Muscle of back (tissue), 11 donors: ENCODE results near the gene TFB2M. TPM values are rescaled to one million over a fixed set of nuclear protein-coding genes. Genes with fewer than 3 reads are reported as not detected.
A peak's percentile ranks its signal among the peaks of the same experiment; 100 is the strongest.
"Not testable (repeated sequence)": the region's sequence is repeated elsewhere in the genome, so short reads cannot be mapped to it uniquely, and the experiment has no call there.

Experiments used
- DNase-seq, 3 donors: peaks; one replicate each; pipeline versions ENCODE4 v3.0.0 to v3.0.0-alpha.2; 2013
- polyA plus RNA-seq, 10 donors: library from polyadenylated mRNA; unstranded; fragments of 120-200 nt; gene quantifications; one replicate each; pipeline ENCODE4 v1.2.1, GENCODE V29; 2013; ENCODE audit not compliant: insufficient read length in 10 of 10

Gene TFB2M
- polyA plus RNA-seq, 10 donors = 11.5 to 14.1 (median 12.4) TPM

- no peak for DNase-seq
Observed at GRCh38 chr1:246583448-246584185, 17.6 kb upstream of the TFB2M start.

DNA sequence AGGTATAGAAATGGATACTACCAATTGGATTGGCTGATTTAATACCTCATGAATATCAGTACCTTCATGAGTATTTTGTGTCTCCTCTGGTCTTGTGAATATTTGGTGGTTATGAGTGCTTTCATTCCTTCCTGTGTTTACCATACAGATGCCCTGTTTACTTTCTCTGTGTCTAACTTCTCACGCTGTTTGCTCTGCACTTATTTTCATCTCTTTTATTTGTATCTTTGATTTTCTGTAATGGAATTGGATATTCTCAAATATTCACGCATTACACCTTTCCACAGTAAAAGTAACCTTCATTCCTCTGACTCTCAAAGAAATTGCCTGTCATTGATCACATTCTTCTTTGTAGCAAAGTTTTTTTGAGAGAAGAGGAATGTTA lies 17.0 kb upstream of the TFB2M start:
- no peak for DNase-seq

DNA sequence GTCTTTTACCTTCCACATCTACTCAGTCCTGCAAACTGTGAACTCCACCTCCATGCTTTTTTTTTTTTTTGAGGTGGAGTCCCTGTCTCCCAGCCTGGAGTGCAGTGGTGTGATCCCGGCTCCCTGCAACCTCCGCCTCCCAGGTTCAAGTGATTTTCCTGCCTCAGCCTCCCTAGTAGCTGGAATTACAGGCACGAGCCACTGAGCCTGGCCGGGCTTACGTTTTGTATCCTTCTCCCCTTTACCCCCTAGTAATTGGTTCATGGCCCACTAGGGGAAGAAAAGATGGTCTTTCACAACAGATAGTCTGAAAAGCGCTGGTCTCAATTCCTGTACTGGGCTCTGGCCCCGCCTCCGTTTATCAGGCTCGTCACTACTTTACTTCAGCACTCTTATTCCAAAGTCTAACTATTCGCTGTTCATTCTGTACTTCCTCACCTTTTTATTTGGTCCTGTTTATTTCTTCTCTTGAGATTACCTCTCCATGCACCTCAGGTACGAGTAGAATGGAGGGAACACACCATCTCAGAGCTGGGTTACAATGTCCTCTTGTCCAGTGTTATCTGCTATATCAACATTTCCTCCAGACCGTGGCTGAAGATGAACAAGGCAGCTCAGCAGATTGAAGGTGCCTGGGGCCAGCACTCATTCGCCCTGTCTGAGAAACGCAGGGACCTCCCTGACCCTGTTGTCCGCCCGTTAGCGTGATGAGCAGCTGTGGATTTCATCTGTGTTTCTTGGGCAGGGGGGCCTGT lies 16.4 kb upstream of the TFB2M start:
- DNase-seq = no peak

GRCh38 chr1:246580497-246581370 lies 14.7 kb upstream of the TFB2M start:
- no peak for DNase-seq

GRCh38 chr1:246579818-246580217 lies 13.8 kb upstream of the TFB2M start:
- DNase-seq = no peak

DNA sequence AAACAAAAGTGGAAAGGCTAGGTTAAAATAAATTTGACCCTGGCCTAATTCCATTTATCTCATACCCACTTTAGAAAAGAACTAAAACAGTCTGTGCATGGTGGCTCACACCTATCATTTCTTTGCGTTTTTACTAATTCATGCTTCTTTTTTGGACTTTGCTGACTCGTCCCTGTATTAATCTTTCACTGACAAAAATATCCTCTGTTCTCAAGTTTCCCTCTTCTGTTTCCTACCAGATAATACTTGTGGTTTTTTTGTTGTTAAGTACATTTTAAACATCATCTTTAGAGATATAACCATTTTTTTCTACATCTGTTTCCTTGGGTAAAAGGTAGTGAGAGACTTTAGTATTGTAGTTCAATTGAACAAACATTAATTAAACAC lies 11.7 kb upstream of the TFB2M start:
- no peak for DNase-seq

DNA sequence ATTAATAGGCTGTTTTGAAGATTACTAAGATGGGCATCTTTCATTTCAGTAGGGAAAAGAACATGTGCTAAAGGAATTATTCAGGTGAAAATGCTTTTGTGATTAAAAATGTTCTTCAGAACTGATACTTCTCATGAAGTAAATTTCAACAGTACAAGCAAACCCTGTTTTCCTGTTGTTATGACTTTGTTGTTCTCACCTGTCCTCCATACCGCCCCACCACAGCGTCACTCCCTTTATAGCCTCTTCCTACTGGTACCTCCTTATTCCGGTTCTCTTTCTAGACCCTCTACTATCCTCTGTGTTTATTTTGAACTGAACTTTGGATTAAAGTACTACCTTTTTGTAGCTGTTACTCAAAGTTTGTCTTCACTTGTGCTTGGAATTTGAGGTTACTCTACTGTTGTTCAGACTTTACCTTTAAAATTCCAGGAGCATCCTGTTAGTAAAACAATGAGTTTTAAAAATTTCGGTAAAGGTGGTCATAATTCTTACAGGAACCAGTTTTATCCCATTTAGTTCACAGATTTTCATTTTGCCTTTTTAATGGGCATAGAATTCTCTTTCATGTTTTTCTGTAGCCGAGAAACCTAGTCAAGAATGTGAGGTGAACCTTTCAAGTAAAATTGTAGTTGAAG lies 11.1 kb upstream of the TFB2M start:
- DNase-seq = no peak

DNA sequence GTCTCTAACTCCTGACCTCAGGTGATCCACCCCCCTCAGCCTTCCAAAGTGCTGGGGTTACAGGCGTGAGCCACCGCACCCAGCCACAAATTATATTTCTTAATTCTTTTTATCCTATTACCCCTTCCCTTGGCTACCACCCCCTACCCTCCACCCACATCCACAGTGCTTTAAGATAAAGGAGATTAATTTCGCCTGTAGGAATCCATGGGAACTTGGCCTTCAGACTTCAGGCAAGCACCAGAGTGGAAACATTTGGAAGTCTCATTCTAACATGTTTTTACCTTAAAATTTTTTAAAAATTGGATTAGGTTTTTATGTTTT lies 10.6 kb upstream of the TFB2M start:
- no peak for DNase-seq

GRCh38 chr1:246573491-246573890 lies 7.4 kb upstream of the TFB2M start:
- no peak for DNase-seq

DNA sequence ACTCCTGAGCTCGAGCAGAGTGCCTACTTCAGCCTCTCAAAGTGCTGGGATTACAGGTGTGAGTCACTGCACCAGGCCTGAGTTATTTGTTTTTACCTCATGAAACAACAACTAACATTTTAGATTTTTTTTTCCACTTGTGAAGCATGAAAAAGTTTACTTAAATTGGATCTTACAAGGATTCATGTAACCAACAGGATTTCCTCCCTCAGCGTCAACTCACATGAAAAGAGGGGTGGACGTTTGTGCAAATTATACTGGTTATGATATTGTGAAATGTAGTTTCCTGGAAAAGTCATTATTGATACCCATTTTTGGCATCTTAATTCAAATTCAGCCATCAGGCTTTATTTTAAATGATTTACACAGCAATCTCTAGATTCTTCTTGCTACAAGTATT lies 6.7 kb upstream of the TFB2M start:
- no peak for DNase-seq

DNA sequence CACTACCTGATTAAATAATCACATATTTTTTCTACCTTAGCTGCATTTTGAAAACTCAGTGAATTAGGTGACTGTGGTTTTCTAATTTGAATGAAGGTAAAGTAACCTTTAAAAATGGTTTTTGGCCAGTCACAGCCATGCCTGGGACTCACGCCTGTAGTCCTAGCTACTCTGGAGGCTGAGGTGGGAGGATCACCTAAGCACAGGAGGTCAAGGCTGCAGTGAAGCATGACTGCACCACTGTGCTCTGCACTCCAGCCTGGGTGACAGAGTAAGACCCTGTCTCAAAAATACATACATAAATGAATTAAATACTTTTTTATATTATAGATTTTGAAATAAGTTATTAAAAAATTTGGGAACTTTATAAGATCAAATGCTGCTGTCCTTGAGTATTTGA lies 5.9 kb upstream of the TFB2M start:
- no peak for DNase-seq

- not testable (repeated sequence) for DNase-seq
Observed at GRCh38 chr1:246571309-246571708, 5.2 kb upstream of the TFB2M start.

DNA sequence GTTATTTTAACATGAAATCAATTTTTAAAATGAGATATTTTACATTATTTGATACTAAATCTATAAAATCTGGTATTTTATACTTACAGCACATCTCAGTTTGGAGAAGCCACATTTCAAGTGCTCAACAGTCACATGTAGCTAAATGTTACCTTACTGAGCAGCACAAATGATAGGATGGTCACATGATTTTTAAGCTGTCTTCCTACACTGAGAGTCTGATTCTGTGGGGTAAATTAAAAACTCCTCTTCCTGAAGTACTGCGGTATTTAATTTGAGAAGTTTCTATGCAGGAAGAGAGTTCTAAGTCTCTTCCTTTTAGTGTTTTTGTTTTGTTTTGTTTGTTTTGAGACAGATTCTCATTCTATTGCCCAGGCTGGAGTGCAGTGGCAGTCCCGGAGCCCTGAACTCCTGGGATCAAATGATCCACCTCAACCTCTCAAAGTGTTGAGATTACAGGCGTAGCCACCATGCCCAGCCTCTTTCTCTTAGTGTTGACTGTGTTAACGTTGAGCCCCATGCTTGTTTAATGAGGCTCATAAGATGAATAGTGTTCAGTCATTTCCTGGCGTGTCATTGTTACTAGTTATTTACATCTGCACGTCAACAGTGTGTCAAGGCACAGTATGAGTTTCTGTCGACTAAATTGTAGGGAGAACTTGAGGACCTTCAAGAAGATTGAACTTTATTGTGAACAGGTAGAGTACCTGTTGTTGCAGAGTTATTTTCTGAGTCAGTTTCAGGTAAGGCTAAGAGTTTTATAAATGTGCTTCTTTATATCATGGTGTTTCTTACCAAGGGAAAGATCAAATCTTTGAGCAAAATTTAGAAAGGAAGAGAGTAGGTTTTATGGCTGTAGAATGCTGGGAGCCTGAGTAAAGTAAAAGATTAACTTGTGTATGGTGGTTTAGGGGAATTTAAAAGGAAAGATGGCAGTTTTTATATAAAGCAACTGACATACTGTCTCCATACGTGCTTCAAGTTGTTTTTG lies 3.5 kb upstream of the TFB2M start:
- DNase-seq = no peak

DNA sequence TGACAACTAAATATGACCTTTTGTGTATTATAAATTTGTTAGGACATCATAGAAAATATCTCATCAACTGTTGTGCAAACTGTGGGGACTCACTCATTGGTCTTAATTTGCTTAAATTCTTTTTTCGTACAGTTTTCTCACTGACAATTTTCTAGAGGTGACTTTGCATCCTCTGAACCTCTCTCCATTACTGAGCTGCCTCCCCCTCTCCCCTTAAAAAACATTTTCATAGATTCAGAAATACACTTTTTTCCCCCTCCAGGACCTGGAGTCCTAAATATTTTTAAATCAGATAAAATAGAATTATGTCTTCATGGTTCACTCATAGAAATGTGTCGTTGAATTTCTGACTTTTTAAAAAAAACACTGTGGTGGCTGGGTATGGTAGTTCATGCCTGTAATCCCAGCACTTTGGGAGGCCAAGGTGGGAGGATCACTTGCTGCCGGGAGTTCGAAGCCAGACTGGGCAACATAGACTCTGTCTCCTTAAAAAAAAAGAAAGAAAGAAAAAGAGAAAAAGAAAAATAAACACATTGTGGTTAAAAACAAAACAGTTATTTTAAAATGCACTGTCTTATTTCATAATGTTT lies 1.7 kb upstream of the TFB2M start:
- DNase-seq = no peak

DNA sequence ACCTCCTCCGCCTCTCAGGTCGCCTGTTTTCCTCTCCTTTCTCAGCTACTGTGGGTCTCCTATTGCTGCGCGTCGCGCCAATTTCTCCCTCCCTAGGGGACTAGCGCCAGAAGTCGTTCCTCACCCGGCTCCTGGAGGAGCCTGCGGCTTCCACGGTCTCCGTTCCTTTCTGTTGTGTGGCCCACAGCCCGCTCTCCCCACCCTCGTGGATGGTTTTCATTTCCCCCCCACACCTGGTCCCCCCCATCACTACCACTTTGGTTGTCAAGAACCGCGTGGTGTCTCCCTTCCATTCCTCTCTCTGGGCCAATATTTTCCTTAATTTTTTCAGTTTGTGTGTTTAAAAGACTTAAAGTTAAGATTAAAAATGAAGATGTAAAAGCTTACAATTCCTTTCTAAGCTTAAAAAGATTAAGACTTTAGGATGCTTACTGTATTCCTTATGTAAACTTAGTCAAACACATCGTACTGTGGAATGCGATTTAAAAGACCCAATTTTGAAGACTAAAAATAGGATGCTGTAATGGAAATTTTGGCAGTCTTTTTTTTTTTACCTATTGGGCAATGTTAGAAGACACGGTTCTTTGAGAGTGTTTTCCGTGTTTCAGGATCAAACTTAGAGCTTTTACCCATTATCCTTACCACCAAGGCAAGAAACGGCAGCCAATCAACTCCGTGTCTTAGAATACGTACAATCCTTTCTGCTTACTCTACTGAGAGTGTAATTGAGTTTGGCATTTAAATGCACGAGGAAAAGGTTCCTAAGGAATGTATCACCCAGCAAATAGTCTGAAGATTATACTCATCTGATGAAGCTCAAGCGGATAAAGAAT lies 968 bp upstream of the TFB2M start:
- DNase-seq = peak in 2 of 3 donors; percentile 62 to 69

DNA sequence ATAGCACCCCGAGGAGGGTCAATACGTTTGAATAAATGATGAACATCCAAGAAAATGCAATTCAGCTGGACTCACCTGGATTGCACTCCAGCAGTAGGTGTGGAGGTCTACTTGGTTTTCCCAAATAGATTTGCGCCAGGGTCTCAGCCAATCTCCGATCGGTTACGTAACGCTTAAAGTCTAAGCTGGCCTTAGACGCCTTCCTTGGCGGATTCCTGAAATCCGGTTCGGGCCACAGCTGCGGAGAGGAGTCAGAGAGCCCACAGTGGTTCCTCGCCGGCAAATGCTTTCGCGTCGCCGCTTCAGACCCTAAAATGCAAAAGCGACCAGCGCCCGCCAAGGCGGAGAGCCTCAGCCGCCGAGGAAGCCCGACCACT lies 322 bp downstream of the TFB2M start:
- no peak for DNase-seq

- DNase-seq = no peak
Observed at GRCh38 chr1:246564839-246565750, 966 bp downstream of the TFB2M start.

GRCh38 chr1:246560833-246561232 lies 5.2 kb downstream of the TFB2M start:
- DNase-seq = not testable (repeated sequence)
